ENCODE data around the gene TFF2.
A peak's percentile ranks its signal among the peaks of the same experiment; 100 is the strongest.

TFF2 gene

GRCh38 chr21:42346866-42347600, 3.8 kb downstream of the TFF2 start:
- DNase-seq = no peak

GRCh38 chr21:42346441-42346840, 4.4 kb downstream of the TFF2 start:
- DNase-seq = no peak

GRCh38 chr21:42344631-42345030, 6.2 kb downstream of the TFF2 start:
- DNase-seq = no peak

- DNase-seq = no peak
Observed at GRCh38 chr21:42343963-42344510, 6.8 kb downstream of the TFF2 start.

GRCh38 chr21:42343556-42343955, 7.2 kb downstream of the TFF2 start:
- no peak for DNase-seq

GRCh38 chr21:42343101-42343500, 7.7 kb downstream of the TFF2 start:
- DNase-seq = no peak

- no peak for DNase-seq
Observed at GRCh38 chr21:42341776-42342542, 8.8 kb downstream of the TFF2 start.

GRCh38 chr21:42340187-42341050, 10.4 kb downstream of the TFF2 start:
- no peak for DNase-seq

- DNase-seq = no peak
Observed at GRCh38 chr21:42338729-42339715, 11.8 kb downstream of the TFF2 start.

GRCh38 chr21:42337830-42338728, 12.7 kb downstream of the TFF2 start:
- DNase-seq = peak in 10 of 14 donors; percentile 10 to 67 (median 49)

- DNase-seq = no peak
Observed at GRCh38 chr21:42337276-42337675, 13.5 kb downstream of the TFF2 start.

GRCh38 chr21:42336054-42336453, 14.7 kb downstream of the TFF2 start:
- DNase-seq = no peak

GRCh38 chr21:42332557-42333317, 18.1 kb downstream of the TFF2 start:
- DNase-seq = no peak

GRCh38 chr21:42331660-42332059, 19.1 kb downstream of the TFF2 start:
- DNase-seq = no peak

GRCh38 chr21:42330380-42331371, 20.1 kb downstream of the TFF2 start:
- DNase-seq = no peak

- no peak for DNase-seq
Observed at GRCh38 chr21:42324896-42325295, 25.9 kb downstream of the TFF2 start.

GRCh38 chr21:42321845-42322244, 28.9 kb downstream of the TFF2 start:
- no peak for DNase-seq

GRCh38 chr21:42321231-42321630, 29.6 kb downstream of the TFF2 start:
- no peak for DNase-seq

Data from C1 segment of cervical spinal cord (tissue), 14 donors.